GM12865 (cell line): Measurements from ENCODE around the gene UBC.

Source experiments
- DNase-seq: peaks from one replicate; pipeline ENCODE4 v3.0.0; 2010; ENCODE audit warnings: low read depth
- H3K4me3 ChIP-seq: 2 replicates; pipeline ENCODE4 v1.5.1; 2011; ENCODE audit warnings: mild to moderate bottlenecking, low read depth, low read length, control low read depth
- TF ChIP-seq, protein P1 (sequence below): IDR thresholded peaks from 2 replicates; pipeline ENCODE4 v1.5.1; 2011; ENCODE audit warnings: low read length, control low read depth, low read depth, inconsistent platforms; ENCODE audit not compliant: insufficient read depth; ENCODE audit errors: missing control alignments

Gene UBC

DNA sequence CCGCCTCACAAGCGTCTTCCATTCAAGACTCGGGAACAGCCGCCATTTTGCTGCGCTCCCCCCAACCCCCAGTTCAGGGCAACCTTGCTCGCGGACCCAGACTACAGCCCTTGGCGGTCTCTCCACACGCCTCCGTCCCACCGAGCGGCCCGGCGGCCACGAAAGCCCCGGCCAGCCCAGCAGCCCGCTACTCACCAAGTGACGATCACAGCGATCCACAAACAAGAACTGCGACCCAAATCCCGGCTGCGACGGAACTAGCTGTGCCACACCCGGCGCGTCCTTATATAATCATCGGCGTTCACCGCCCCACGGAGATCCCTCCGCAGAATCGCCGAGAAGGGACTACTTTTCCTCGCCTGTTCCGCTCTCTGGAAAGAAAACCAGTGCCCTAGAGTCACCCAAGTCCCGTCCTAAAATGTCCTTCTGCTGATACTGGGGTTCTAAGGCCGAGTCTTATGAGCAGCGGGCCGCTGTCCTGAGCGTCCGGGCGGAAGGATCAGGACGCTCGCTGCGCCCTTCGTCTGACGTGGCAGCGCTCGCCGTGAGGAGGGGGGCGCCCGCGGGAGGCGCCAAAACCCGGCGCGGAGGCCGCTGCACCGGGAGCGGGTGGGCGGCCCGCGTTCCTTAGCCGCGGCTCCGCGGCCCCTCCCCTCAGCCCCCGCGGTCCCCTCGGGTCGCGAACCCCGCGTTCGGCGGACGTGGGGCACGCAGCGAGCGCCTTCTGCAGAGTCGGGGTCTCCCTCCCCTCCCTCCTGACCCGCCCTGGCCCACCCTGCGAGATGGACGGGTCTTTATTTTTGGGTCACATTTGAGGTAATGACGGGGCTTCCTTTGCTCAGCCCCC, at the start of gene UBC:
TSS of gene UBC (minus strand) at position 259 of the 847 bp plus-strand sequence. CDS start 879 bp downstream, outside the sequence.
- TF ChIP-seq, protein P1, sequence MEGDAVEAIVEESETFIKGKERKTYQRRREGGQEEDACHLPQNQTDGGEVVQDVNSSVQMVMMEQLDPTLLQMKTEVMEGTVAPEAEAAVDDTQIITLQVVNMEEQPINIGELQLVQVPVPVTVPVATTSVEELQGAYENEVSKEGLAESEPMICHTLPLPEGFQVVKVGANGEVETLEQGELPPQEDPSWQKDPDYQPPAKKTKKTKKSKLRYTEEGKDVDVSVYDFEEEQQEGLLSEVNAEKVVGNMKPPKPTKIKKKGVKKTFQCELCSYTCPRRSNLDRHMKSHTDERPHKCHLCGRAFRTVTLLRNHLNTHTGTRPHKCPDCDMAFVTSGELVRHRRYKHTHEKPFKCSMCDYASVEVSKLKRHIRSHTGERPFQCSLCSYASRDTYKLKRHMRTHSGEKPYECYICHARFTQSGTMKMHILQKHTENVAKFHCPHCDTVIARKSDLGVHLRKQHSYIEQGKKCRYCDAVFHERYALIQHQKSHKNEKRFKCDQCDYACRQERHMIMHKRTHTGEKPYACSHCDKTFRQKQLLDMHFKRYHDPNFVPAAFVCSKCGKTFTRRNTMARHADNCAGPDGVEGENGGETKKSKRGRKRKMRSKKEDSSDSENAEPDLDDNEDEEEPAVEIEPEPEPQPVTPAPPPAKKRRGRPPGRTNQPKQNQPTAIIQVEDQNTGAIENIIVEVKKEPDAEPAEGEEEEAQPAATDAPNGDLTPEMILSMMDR = no peak
- DNase-seq = peak; percentile 97
- H3K4me3 ChIP-seq = peak within 1 kb of the TSS; percentile 69

DNA sequence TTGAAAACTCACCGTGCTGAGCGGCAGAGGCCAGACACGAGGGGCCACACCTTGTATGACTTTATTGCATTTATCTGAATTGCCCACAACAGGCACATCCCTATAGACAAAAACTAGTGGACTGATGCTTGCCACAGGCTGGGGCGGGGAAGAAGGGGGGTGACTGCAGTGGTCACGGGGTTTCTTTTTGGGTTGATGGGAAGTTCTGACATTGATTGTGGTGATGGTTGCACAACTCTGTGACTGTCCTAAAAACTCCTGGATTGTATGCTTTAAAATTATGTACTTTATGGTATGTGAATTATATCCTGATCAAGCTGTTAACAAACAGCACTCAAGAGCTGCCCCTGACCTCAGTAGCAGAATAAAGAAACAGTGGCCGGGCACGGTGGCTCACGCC, 48.8 kb upstream of the UBC start:
- TF ChIP-seq, protein P1 = no peak
- no peak for DNase-seq
- no peak overlapping the region for H3K4me3 ChIP-seq

DNA sequence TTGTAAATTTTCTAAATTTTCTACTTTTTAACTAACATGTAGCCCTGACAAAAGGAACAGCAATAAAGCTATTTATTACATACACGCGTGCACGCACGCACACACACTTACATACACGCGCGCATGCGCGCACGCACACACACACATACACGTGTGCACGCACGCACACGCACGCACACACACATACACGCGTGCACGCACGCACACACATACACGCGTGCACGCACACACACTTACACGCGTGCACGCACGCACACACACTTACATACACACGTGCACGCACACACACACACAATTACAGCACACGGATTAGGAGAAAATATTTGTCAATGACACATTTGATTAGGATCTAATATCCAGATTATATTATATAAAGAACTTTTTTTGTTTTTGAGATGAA, 46.6 kb upstream of the UBC start:
- no peak overlapping the region for H3K4me3 ChIP-seq
- TF ChIP-seq, protein P1 = no peak
- DNase-seq = no peak

DNA sequence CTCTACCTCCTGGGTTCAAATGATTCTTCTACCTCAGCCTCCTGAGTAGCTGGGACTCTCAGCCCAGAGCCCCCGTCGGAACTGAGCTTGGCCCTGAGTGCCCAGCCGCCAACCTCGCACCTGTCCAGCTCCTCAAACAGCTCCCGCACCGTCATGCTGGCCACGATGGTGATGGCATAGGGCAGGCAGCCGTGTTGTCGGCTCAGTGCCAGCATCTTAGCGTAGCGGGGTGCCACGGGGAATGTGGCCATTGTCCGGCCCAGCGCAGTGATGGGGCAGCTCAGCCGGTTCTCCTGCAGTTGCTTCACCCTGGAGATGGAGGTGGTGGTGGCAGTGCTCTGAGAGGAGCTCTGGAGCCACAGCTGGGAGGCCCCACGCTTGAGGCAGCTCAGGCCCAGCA, 42.1 kb upstream of the UBC start:
- no peak for DNase-seq
- no peak overlapping the region for H3K4me3 ChIP-seq
- TF ChIP-seq, protein P1 = no peak

DNA sequence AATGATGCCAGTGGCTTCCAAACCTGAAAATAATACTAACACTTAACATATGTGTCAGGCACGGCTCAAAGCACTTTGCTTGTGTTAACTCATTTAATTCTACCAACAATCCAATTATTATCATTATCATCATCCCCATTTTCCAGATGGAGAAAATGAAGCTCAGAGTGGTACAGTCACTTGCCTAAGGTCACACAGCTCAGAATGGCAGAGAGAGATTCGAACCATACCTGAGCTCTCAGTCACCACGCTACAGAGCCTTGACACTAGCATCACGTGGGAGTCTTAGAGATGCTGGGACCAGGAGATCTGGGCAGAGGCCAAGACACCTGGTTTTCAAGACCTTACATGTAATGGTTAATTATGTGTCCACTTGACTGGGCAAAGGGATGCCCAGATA, 40.3 kb upstream of the UBC start:
- TF ChIP-seq, protein P1 = no peak
- no peak overlapping the region for H3K4me3 ChIP-seq
- DNase-seq = no peak

DNA sequence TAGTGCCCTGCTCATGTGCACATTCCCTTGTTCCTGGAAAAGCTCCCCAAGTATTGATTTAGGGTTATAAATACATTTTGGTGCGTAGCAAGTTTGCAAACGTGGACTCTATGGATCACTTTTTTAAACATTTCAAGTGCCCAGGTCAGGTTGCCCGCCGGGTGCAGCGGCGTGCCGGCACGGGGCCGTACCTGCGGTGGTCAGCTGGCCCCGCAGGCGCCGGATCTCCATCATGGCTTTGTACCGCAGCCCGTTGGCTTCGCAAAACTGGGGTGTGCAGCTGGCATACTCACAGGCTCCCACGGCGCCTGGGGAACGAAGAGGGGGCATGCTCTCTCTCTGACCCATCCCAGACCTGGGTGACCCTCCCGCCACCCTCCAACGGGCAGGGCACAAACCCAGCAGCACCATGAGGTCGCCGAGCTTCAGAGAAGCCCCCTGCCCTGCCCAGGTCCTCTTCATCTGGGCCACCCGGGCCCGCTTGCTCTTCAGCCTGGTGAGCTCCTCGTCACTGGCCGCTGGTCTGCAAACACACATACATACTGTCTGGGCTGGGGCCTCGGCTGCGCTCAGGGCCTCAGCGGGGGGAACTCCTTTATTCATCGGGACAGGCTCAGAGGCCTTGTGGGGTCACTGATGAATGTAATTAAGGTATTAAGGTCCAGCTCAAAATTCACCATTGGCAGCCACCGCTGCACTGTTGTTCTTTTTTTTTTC, 39.4 kb upstream of the UBC start:
- H3K4me3 ChIP-seq = no peak overlapping the region
- TF ChIP-seq, protein P1 = no peak
- no peak for DNase-seq
